Activated naive CD8-positive, alpha-beta T cell treated with anti-CD3 and anti-CD28 coated beads, Interleukin-2, amount 50 U/mL, for 24 hours (primary cell): Measurements from ENCODE around the gene UBAP1.
"Not testable (repeated sequence)": the region's sequence is repeated elsewhere in the genome, so short reads cannot be mapped to it uniquely, and the experiment has no call there.

Source experiments
- ATAC-seq: fragments of 150-1000 bp; cut with Tn5 transposase; one replicate; pipeline ENCODE4 v1.10.0; 2021
- DNase-seq: peaks from one replicate; pipeline ENCODE4 v3.0.0; 2021
- H3K27ac Mint-ChIP-seq: one replicate; pipeline ENCODE4 v1.8.0; 2021; ENCODE audit warnings: mild to moderate bottlenecking, mixed read lengths
- H3K27me3 Mint-ChIP-seq: one replicate; pipeline ENCODE4 v1.8.0; 2021; ENCODE audit warnings: mixed read lengths
- H3K36me3 Mint-ChIP-seq: one replicate; pipeline ENCODE4 v1.8.0; 2021; ENCODE audit warnings: low read depth, mixed read lengths
- H3K4me1 Mint-ChIP-seq: one replicate; pipeline ENCODE4 v1.8.0; 2021; ENCODE audit warnings: mixed read lengths
- H3K4me3 Mint-ChIP-seq: one replicate; pipeline ENCODE4 v1.8.0; 2021; ENCODE audit warnings: mild to moderate bottlenecking, moderate library complexity, mixed read lengths
- H3K9me3 Mint-ChIP-seq: one replicate; pipeline ENCODE4 v1.8.0; 2021; ENCODE audit warnings: mixed read lengths

UBAP1 gene

DNA sequence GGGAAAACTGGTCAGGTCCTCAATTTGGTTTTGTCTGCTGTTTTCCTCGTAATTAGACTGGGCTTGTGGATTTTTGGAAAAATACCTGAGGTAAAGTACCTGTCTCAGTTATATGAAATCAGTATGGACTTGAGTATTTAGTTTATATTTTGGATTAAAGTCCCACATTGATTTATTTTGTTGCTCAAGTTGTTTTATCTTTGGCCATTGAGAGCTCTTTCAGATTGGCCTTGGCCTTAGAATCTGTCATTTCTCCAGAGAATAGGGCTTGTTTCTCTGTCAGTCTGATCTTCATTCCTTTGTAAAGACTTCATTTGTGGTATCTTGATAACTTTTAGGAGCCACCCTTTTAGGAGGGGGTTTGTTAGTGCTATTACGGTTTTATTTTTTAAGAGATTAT is 21.2 kb downstream of the UBAP1 start:
- H3K27me3 Mint-ChIP-seq: no peaks in the 10 kb centered on the region
- ATAC-seq: no peak
- no peak overlapping the region for H3K27ac Mint-ChIP-seq
- H3K36me3 Mint-ChIP-seq: peaks cover 15% of the 10 kb centered on the region
- no peaks in the 10 kb centered on the region for H3K9me3 Mint-ChIP-seq
- H3K4me3 Mint-ChIP-seq: no peak overlapping the region
- peaks cover 30% of the 10 kb centered on the region for H3K4me1 Mint-ChIP-seq
- DNase-seq: no peak

DNA sequence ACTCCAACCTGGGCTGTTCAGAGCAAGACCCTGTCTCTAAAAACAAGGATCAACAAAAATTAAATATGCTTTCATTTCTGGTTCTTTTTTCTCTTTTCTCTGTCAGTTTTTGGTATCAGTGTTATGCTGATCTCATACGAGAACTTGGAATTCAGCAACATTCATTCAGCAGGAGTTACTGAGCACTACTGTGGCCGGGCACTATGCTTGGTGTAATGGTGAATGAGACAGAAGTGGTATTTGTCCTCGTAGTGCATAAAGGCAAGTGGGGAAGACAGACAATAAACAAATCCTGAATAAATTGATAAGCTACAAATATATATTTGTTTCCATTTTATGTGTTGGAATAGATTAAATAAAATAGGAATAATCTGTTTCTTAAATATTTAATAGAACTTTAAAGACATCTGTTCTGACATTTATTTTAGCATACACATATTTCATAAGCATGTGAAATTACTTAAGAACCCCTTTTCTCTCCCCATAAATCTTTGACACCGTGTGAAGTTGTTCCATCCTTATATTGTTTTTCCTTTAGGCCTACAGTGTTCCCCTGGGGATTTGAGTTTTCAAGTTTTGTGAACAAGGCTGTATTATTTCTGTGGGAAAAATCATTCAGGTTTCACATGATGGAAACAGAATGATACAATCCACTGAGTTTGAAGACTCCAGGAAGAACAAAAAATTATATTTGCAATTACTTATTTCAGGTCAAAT is 24.6 kb downstream of the UBAP1 start:
- DNase-seq: no peak
- no peak overlapping the region for H3K4me3 Mint-ChIP-seq
- H3K27ac Mint-ChIP-seq: peak overlapping the region; percentile 46
- peaks cover 10% of the 10 kb centered on the region for H3K36me3 Mint-ChIP-seq
- no peaks in the 10 kb centered on the region for H3K9me3 Mint-ChIP-seq
- no peak for ATAC-seq
- H3K4me1 Mint-ChIP-seq: peaks cover 16% of the 10 kb centered on the region
- H3K27me3 Mint-ChIP-seq: no peaks in the 10 kb centered on the region

DNA sequence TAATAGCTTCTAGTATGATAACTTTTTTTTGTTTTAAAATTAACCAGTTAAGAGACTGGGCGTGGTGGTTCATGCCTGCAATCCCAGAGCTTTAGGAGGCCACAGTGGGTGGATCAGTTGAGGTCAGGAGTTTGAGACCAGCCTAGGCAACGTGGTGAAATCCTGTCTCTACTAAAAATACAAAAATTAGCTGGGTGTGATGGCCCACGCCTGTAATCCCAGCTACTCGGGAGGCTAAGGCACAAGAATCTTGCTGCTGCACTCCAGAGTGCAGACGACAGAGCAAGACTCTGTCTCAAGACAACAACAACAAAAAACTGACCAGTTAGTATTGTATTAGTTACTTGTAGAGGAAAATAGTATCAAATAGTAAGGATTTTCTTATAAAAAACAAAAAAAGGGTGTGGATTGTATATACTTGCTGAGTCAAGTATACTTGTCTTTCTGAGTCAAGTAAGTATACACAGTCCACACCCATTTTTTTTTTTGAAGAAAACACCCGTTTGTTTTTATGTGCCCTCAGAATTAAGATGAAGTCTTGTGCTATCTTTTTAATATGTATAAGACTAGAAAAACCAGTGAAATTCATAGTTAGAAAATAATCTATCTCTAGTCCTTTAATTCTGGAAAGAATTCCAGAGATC is 25.3 kb downstream of the UBAP1 start:
- no peak for DNase-seq
- peaks cover 10% of the 10 kb centered on the region for H3K36me3 Mint-ChIP-seq
- no peak for ATAC-seq
- no peaks in the 10 kb centered on the region for H3K9me3 Mint-ChIP-seq
- peaks cover 16% of the 10 kb centered on the region for H3K4me1 Mint-ChIP-seq
- no peak overlapping the region for H3K4me3 Mint-ChIP-seq
- no peak overlapping the region for H3K27ac Mint-ChIP-seq
- H3K27me3 Mint-ChIP-seq: no peaks in the 10 kb centered on the region

DNA sequence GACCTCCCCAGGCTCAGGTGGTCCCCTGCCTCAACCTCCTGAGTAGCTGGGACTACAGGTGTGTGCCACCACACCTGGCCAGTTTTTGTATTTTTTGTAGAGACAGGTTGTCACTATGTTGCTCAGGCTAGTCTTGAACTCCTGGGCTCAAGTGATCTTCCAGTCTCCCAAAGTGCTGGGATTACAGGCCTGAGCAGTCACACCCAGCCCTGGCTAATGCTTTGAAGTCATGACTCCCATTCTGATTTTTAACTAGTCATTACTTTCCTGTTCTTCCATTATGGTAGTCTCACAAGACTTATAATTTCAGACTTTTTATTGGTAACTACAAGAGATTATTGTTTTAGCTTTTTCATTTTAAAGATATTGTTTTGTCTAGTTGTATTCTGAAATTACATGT is 26.3 kb downstream of the UBAP1 start:
- Mint-ChIP-seq H3K27me3 (no peaks in the 10 kb centered on the region), H3K27ac (no peak overlapping the region), H3K9me3 (no peaks in the 10 kb centered on the region), H3K36me3 (peaks cover 18% of the 10 kb centered on the region), H3K4me1 (peaks cover 17% of the 10 kb centered on the region), H3K4me3 (no peak overlapping the region)
- DNase-seq: no peak
- ATAC-seq: no peak

DNA sequence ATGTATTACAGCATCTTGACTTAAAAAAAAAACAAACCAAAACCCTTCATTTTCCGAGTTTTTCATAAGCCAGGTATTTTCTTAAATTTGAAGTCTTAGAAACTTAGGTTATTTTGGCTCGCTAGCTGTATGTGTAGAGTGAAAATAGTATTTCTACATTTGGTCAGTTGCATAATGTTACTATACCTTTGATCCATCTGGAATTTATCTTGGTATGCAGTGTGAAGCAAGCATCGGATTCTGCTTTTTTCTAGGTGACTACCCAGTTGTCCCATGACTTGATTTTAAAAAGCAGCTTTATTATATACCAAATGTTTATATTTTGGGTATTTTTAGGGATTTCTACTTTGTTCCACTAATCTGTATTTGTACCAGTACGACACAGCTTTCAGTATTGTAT is 27.7 kb downstream of the UBAP1 start:
- Mint-ChIP-seq H3K4me1 (peaks cover 19% of the 10 kb centered on the region), H3K36me3 (peaks cover 17% of the 10 kb centered on the region), H3K27ac (no peak overlapping the region), H3K27me3 (no peaks in the 10 kb centered on the region), H3K9me3 (no peaks in the 10 kb centered on the region), H3K4me3 (no peak overlapping the region)
- no peak for ATAC-seq
- DNase-seq: no peak

DNA sequence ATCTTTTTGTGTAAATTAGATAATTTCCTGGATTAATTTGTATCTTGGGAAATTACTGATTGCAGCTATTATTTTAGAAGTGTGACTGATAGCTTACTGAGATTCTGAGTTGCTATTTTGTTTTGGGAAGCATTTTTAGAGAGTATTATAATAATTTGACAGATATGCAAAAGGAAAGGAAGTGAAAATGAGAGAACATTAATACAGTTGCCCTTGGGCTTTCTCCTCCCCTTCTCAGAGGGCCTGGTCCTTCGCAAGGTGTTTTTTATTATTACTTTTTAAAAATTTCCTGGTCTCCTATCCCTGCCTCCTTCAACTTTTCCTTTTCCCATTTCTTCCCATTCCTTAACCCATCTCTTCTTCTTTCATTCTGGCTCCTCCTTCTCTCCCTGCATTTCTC is 32.6 kb downstream of the UBAP1 start:
- Mint-ChIP-seq H3K36me3 (peaks cover 19% of the 10 kb centered on the region), H3K4me3 (no peak overlapping the region), H3K27ac (no peak overlapping the region), H3K4me1 (peaks cover 14% of the 10 kb centered on the region), H3K27me3 (no peaks in the 10 kb centered on the region), H3K9me3 (no peaks in the 10 kb centered on the region)
- no peak for DNase-seq
- ATAC-seq: no peak

DNA sequence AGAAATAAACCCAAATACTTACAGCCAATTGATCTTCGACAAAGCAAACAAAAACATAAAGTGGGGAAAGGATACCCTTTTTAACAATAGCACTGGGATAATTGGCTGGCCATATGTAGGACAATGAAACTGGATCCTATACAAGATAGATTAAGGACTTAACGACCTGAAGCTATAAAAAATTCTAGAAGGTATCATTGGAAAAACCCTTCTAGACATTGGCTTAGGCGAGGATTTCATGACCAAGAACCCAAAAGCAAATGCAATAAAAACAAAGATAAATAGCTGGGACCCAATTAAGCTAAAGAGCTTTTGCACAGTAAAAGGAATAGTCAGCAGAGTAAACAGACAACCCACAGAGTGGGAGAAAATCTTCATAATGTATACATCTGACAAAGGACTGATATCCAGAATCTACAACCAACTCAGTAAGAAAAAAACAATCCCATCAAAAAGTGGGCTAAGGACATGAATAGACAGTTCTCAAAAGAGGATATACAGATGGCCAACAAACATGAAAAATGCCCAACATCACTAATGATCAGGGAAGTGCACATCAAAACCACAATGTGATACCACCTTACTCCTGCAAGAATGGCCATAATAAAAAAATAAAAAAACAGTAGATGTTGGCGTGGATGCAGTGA is 35.6 kb downstream of the UBAP1 start:
- not testable (repeated sequence) for H3K27ac Mint-ChIP-seq, ATAC-seq, H3K4me3 Mint-ChIP-seq, H3K27me3 Mint-ChIP-seq, DNase-seq, H3K9me3 Mint-ChIP-seq
- Mint-ChIP-seq H3K36me3 (peaks cover 16% of the 10 kb centered on the region), H3K4me1 (peaks cover 13% of the 10 kb centered on the region)

DNA sequence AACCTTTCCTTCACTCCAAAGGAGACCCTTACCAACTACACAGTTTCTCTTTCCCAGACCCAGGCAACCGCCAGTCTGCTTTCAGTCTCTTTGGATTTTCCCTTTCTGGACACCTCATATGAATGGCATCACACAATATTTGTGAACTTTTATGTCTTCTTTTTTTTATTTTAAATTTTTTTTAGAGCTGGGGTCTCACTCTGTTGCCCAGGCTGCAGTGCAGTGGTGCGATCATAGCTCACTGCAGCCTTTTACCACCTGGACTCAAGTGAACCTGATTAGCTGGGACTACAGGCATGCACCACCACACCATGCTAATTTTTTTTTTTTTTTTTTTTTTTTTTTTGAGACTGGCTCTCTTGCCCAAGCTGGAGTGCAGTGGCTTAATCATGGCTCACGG is 37.5 kb downstream of the UBAP1 start:
- Mint-ChIP-seq H3K36me3 (peaks cover 11% of the 10 kb centered on the region), H3K4me1 (peaks cover 11% of the 10 kb centered on the region), H3K4me3 (no peak overlapping the region), H3K27ac (no peak overlapping the region), H3K27me3 (no peaks in the 10 kb centered on the region), H3K9me3 (no peaks in the 10 kb centered on the region)
- ATAC-seq (no peak), DNase-seq (no peak)

DNA sequence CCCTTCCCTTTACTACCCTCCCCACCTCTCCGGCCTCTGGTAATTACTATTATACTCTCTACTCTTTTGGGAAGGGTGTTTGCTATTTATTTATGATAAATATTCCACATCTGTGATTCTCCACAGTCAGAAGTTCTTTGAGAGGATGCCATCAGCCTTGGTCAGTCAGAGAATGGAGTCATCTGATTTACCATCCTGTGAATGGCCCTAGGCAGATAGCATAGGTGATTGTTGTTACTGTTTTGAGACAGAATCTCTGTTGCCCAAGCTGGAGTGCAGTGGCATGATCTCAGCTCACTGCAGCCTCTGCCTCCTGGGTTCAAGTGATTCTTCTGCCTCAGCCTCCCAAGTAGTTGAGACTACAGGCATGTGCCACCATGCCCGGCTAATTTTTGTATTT is 38.2 kb downstream of the UBAP1 start:
- not testable (repeated sequence) for H3K27ac Mint-ChIP-seq, H3K27me3 Mint-ChIP-seq

DNA sequence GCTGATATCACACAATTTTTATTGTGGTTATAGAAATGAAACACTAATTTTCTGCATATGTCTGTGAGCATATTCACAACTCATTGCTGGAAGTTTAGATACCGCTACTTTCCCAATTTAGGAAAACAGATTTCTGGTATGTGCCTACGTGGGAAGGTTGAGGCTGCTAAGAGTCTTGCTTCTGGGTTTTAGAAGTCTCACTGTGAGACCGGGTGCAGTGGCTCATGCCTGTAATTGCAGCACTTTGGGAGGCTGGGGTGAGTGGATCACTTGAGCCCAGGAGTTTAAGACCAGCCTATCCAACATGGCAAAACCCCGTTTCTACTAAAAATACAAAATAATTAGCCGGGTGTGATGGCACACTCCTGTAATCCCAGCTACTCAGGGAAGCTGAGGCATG is 39.6 kb downstream of the UBAP1 start:
- Mint-ChIP-seq H3K27me3 (no peaks in the 10 kb centered on the region), H3K9me3 (no peaks in the 10 kb centered on the region), H3K36me3 (peaks cover 9% of the 10 kb centered on the region), H3K4me1 (peaks cover 6% of the 10 kb centered on the region), H3K27ac (no peak overlapping the region), H3K4me3 (no peak overlapping the region)
- DNase-seq (no peak), ATAC-seq (no peak)

More for the DNA sequence above, 38.2 kb downstream of the UBAP1 start:
- H3K4me1 Mint-ChIP-seq, DNase-seq, ATAC-seq, H3K4me3 Mint-ChIP-seq, H3K9me3 Mint-ChIP-seq: not testable (repeated sequence)
- peaks cover 11% of the 10 kb centered on the region for H3K36me3 Mint-ChIP-seq

DNA sequence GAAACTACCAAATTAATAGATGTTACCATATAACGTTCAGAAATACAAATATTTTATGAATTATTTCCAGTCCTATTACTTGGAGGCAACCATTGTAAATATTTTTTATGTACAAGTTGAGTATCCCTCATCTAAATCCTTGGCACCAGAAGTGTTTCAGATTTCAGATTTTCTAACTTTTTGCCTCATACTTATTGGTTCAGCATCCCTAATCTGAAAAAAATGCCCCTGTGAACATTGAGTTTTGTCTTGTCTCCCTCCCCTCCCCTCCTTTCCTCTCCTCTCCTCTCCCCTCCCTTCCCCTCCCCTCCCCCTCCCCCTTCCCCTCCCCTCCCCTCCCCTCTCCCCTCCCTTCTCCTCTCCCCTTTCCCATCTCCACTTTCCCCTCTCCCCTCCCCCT is 40.6 kb downstream of the UBAP1 start:
- ATAC-seq (no peak), DNase-seq (no peak)
- H3K27me3 Mint-ChIP-seq: no peaks in the 10 kb centered on the region
- H3K4me3 Mint-ChIP-seq: no peak overlapping the region
- peaks cover 6% of the 10 kb centered on the region for H3K36me3 Mint-ChIP-seq
- peaks cover 2% of the 10 kb centered on the region for H3K4me1 Mint-ChIP-seq
- no peaks in the 10 kb centered on the region for H3K9me3 Mint-ChIP-seq
- H3K27ac Mint-ChIP-seq: no peak overlapping the region

DNA sequence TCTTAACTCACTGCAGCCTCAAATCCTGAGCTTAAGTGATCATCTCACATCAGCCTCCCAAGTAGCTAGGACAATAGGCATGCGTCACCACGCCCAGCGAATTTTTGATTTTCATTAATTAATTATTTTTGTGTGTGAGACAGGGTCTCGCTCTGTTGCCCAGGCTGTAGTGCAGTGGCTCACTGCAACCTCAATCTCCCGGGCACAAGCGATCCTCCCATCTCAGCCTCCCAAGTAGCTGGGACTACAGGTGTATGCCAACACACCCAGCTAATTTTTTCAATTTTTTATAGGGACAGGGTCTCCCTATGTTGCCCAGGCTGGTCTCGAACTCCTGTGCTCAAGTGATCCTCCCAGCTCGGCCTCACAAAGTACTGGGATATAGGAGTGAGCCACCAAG is 41.4 kb downstream of the UBAP1 start:
- H3K36me3 Mint-ChIP-seq: peaks cover 6% of the 10 kb centered on the region
- no peaks in the 10 kb centered on the region for H3K27me3 Mint-ChIP-seq
- no peak overlapping the region for H3K4me3 Mint-ChIP-seq
- H3K9me3 Mint-ChIP-seq: no peaks in the 10 kb centered on the region
- DNase-seq (no peak), ATAC-seq (no peak)
- H3K27ac Mint-ChIP-seq: no peak overlapping the region
- H3K4me1 Mint-ChIP-seq: peaks cover 2% of the 10 kb centered on the region

DNA sequence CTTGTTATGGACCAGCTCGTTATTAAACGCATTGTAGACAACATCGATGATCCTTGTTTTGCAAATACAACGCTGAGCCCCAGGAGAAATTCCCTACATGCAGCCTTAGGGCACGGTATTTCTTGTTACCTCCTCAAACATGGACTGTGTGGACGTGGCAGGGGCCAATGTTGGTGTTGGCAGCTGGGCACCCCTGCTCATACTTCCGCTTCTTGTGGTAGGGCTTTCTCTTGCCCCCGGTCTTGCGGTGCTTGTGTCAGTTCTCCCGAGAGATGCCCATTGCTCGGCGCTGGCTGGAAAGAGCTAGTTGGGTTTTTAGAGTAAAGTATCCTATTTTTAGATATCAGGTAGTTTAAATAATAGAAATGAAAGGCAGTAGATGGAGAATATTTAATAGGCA is 45.5 kb downstream of the UBAP1 start:
- H3K27ac Mint-ChIP-seq: no peak overlapping the region

DNA sequence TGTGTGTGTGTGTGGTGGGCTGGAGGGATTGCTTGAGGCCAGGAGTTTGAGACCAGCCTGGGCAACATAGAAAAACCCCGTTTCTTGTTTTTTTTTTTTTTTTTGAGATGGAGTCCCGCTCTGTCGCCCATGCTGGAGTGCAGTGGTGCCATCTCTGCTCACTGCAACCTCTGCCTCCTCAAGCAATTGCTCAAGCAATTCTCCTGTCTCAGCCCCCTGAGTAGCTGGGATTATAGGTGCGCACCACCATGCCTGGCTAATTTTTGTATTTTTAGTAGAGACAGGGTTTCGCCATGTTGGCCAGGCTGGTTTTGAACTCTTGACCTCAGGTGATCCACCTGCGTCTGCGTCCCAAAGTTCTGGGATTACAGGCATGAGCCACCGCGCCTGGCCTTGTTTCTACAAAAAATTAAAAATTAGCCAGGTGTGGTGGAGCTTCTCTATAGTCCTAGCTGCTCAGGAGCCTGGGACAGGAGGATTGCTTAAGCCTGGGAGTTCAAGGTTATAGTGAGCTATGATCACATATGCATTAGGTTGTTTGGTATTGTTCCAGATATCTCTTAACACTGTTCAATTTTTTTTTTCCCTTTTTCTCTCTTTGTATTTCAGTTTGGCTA is 47.4 kb downstream of the UBAP1 start:
- DNase-seq, H3K9me3 Mint-ChIP-seq, H3K4me1 Mint-ChIP-seq, H3K27ac Mint-ChIP-seq, ATAC-seq, H3K36me3 Mint-ChIP-seq, H3K27me3 Mint-ChIP-seq, H3K4me3 Mint-ChIP-seq: not testable (repeated sequence)

More for the DNA sequence above, 45.5 kb downstream of the UBAP1 start:
- DNase-seq (no peak), ATAC-seq (no peak)
- Mint-ChIP-seq H3K27me3 (no peaks in the 10 kb centered on the region), H3K4me1 (no peaks in the 10 kb centered on the region), H3K4me3 (no peak overlapping the region), H3K36me3 (peaks cover 6% of the 10 kb centered on the region), H3K9me3 (no peaks in the 10 kb centered on the region)

DNA sequence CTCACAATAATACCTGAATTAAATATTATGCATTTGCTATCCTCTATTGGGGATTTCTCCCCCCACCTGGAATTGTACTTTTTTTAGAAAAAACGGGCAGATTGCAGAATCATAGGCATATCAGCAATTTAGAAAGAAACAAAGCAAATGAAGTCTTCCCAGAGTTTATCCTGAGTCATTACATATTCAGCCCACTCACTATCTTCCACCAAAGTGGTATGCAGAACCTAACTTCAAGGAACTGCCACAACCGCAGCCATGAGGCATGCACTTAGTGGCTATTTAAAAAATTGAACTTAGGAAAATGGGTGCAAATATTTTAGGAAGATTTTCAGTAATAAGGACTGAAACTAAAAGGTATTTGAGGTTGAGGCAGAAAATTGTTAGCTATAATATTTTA is 48.6 kb downstream of the UBAP1 start:
- Mint-ChIP-seq H3K9me3 (no peaks in the 10 kb centered on the region), H3K36me3 (peaks cover 4% of the 10 kb centered on the region), H3K4me3 (no peak overlapping the region), H3K4me1 (peaks cover 2% of the 10 kb centered on the region), H3K27ac (no peak overlapping the region), H3K27me3 (no peaks in the 10 kb centered on the region)
- ATAC-seq (no peak), DNase-seq (no peak)
